Liver (tissue), 9 donors: Measurements from ENCODE around the gene HOXA1. TPM values are rescaled to one million over a fixed set of nuclear protein-coding genes. Genes with fewer than 3 reads are reported as not detected.

Experiments used
- DNase-seq: peaks from one replicate; pipeline ENCODE4 v3.0.0-alpha.2; 2017; ENCODE audit warnings: low spot score
- H3K27ac ChIP-seq, 2 donors: one replicate each; pipeline ENCODE4 v1.7.0; 2013; ENCODE audit warnings: inconsistent platforms in 2 of 2, low read length in 2 of 2, control low read depth in 1 of 2, low read depth in 1 of 2, mild to moderate bottlenecking in 1 of 2
- H3K27me3 ChIP-seq, 4 donors: one replicate each; pipeline versions ENCODE4 v1.6.1 to v1.7.0; 2013; ENCODE audit warnings: low read length in 3 of 4, inconsistent platforms in 1 of 4, mild to moderate bottlenecking in 1 of 4, moderate library complexity in 1 of 4; ENCODE audit not compliant: control insufficient read depth in 4 of 4, insufficient read depth in 4 of 4
- H3K36me3 ChIP-seq, 4 donors: one replicate each; pipeline versions ENCODE4 v1.6.1 to v1.7.0; 2013; ENCODE audit warnings: low read length in 3 of 4, mild to moderate bottlenecking in 3 of 4, low read depth in 1 of 4, moderate library complexity in 1 of 4; ENCODE audit not compliant: control insufficient read depth in 4 of 4, insufficient read depth in 3 of 4
- H3K4me1 ChIP-seq, 4 donors: one replicate each; pipeline versions ENCODE4 v1.6.1 to v1.7.0; 2013; ENCODE audit warnings: low read length in 3 of 4, mild to moderate bottlenecking in 3 of 4, moderate library complexity in 1 of 4; ENCODE audit not compliant: control insufficient read depth in 4 of 4, insufficient read depth in 4 of 4
- H3K4me3 ChIP-seq, 3 donors: one replicate each; pipeline versions ENCODE4 v1.6.1 to v1.7.0; 2013; ENCODE audit warnings: low read length in 3 of 3, control low read depth in 1 of 3, low read depth in 1 of 3, mild to moderate bottlenecking in 1 of 3
- H3K9ac ChIP-seq, 2 donors: one replicate each; pipeline ENCODE4 v1.7.0; 2013; ENCODE audit warnings: low read length in 2 of 2, mild to moderate bottlenecking in 2 of 2, moderate library complexity in 2 of 2, control low read depth in 1 of 2, low read depth in 1 of 2
- H3K9me3 ChIP-seq, 4 donors: one replicate each; pipeline versions ENCODE4 v1.6.1 to v1.7.0; 2013; ENCODE audit warnings: low read length in 3 of 4; ENCODE audit not compliant: control insufficient read depth in 4 of 4
- EGR1 ChIP-seq, 2 donors: IDR thresholded peaks; 2 replicates each; pipeline ENCODE4 v1.6.1; 2016 to 2018; ENCODE audit warnings: antibody characterized with exemption in 2 of 2, low read depth in 2 of 2
- FOXA1 ChIP-seq: IDR thresholded peaks from 2 replicates; pipeline ENCODE4 v1.6.1; 2016; ENCODE audit warnings: antibody characterized with exemption
- FOXA2 ChIP-seq: IDR thresholded peaks from 2 replicates; pipeline ENCODE4 v1.6.1; 2016; ENCODE audit warnings: antibody characterized with exemption
- GABPA ChIP-seq, 2 donors: IDR thresholded peaks in 1 of 2; conservative IDR thresholded peaks in 1 of 2; 2 replicates each; pipeline ENCODE4 v1.6.1; 2016; ENCODE audit warnings: antibody characterized with exemption in 2 of 2, mild to moderate bottlenecking in 1 of 2, moderate library complexity in 1 of 2
- HNF4G ChIP-seq: IDR thresholded peaks from 2 replicates; pipeline ENCODE4 v1.6.1; 2016; ENCODE audit warnings: antibody characterized with exemption
- JUND ChIP-seq, 2 donors: IDR thresholded peaks; 2 replicates each; pipeline ENCODE4 v1.6.1; 2016; ENCODE audit warnings: antibody characterized with exemption in 2 of 2
- NR2F2 ChIP-seq: IDR thresholded peaks from 2 replicates; pipeline ENCODE4 v1.6.1; 2016; ENCODE audit warnings: antibody characterized with exemption
- YY1 ChIP-seq: IDR thresholded peaks from 2 replicates; pipeline ENCODE4 v1.6.1; 2016; ENCODE audit warnings: antibody characterized with exemption, mild to moderate bottlenecking
- WGBS: extraction: QIAGEN DNeasy Blood & Tissue Kit; methylation state at CpG from one replicate; pipeline ENCODE4 v1.1.7; 2013; 5-methylcytosine and 5-hydroxymethylcytosine counted together
- polyA plus RNA-seq, 2 donors: library from polyadenylated mRNA; stranded (reverse) in 1 of 2; unstranded in 1 of 2; fragments of 200-250 nt in 1 of 2; fragments of >200 nt in 1 of 2; fragmentation: Nextera tagmentation in 1 of 2; extraction: Ambion mirVana in 1 of 2; gene quantifications; one replicate each; pipeline versions ENCODE4 v1.2.1 to v1.2.3, GENCODE V29; 2013 to 2015
- total RNA-seq, 2 donors: library from RNA; depleted of rRNA; stranded (reverse); fragments of >200 nt; gene quantifications; one replicate each; pipeline ENCODE4 v1.2.3, GENCODE V29; 2014
- TF ChIP-seq, protein P1 (sequence below): fragments of 150-350 bp; IDR thresholded peaks from 2 replicates; pipeline ENCODE4 v1.5.1; 2017; ENCODE audit warnings: improper control_type of control experiment, low read depth, low read length; ENCODE audit not compliant: missing input control
- TF ChIP-seq, protein P2 (sequence below): IDR thresholded peaks from 2 replicates; pipeline ENCODE4 v1.6.1; 2016; ENCODE audit warnings: antibody characterized with exemption, mild to moderate bottlenecking
- TF ChIP-seq, protein P3 (sequence below): IDR thresholded peaks from 2 replicates; pipeline ENCODE4 v1.6.1; 2016; ENCODE audit warnings: antibody characterized with exemption
- TF ChIP-seq, protein P4 (sequence below): IDR thresholded peaks from 2 replicates; pipeline ENCODE4 v1.6.1; 2016; ENCODE audit warnings: antibody characterized with exemption
- donor health status: healthy.
- donor health status: healthy.
- donor health status: healthy.
- donor health status: healthy.
- donor health status: healthy.

HOXA1 gene
- total and polyA plus RNA-seq, 4 donors: 0.08 to 0.28 (median 0.21) TPM

DNA sequence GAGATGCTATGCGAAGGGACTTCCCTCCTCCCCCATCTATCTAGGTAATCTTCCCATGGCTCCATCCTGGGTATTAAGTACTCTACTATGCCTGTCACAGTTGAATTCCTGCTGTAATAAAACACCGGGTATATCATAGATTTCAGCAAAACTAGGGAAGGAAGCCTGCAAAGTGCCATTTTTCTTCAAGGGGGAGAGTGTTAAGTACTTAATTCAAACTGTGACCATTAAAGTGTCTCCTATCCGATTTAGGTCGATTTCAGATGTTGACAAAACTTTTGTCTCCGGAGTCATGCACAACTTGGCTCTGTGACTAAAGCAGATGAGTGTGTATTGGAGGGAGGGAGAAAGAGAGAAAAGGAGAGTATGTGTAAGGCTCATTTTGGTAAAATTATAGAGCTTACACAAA is 30.2 kb upstream of the HOXA1 start:
- TF ChIP-seq JUND (IDR thresholded peaks at IDR 0.05) (no peak), YY1 (no peak), FOXA1 (no peak), HNF4G (no peak), GABPA (IDR thresholded peaks at IDR 0.05 in 1 of 2, conservative IDR thresholded peaks at IDR 0.05 in 1 of 2) (no peak), FOXA2 (no peak)
- TF ChIP-seq, protein P1, sequence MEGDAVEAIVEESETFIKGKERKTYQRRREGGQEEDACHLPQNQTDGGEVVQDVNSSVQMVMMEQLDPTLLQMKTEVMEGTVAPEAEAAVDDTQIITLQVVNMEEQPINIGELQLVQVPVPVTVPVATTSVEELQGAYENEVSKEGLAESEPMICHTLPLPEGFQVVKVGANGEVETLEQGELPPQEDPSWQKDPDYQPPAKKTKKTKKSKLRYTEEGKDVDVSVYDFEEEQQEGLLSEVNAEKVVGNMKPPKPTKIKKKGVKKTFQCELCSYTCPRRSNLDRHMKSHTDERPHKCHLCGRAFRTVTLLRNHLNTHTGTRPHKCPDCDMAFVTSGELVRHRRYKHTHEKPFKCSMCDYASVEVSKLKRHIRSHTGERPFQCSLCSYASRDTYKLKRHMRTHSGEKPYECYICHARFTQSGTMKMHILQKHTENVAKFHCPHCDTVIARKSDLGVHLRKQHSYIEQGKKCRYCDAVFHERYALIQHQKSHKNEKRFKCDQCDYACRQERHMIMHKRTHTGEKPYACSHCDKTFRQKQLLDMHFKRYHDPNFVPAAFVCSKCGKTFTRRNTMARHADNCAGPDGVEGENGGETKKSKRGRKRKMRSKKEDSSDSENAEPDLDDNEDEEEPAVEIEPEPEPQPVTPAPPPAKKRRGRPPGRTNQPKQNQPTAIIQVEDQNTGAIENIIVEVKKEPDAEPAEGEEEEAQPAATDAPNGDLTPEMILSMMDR: no peak
- TF ChIP-seq, protein P2, sequence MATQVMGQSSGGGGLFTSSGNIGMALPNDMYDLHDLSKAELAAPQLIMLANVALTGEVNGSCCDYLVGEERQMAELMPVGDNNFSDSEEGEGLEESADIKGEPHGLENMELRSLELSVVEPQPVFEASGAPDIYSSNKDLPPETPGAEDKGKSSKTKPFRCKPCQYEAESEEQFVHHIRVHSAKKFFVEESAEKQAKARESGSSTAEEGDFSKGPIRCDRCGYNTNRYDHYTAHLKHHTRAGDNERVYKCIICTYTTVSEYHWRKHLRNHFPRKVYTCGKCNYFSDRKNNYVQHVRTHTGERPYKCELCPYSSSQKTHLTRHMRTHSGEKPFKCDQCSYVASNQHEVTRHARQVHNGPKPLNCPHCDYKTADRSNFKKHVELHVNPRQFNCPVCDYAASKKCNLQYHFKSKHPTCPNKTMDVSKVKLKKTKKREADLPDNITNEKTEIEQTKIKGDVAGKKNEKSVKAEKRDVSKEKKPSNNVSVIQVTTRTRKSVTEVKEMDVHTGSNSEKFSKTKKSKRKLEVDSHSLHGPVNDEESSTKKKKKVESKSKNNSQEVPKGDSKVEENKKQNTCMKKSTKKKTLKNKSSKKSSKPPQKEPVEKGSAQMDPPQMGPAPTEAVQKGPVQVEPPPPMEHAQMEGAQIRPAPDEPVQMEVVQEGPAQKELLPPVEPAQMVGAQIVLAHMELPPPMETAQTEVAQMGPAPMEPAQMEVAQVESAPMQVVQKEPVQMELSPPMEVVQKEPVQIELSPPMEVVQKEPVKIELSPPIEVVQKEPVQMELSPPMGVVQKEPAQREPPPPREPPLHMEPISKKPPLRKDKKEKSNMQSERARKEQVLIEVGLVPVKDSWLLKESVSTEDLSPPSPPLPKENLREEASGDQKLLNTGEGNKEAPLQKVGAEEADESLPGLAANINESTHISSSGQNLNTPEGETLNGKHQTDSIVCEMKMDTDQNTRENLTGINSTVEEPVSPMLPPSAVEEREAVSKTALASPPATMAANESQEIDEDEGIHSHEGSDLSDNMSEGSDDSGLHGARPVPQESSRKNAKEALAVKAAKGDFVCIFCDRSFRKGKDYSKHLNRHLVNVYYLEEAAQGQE: no peak
- peaks cover 2 to 21% (median 10%) of the 10 kb centered on the region in 4 donors for H3K27me3 ChIP-seq
- WGBS: 21% methylated on average over 5 of the region's 5 CpGs
- no peak overlapping the region for H3K27ac ChIP-seq
- no peak overlapping the region for H3K4me3 ChIP-seq
- H3K36me3 ChIP-seq: no peaks in the 10 kb centered on the region
- peaks cover 7 to 16% (median 13%) of the 10 kb centered on the region in 4 donors for H3K4me1 ChIP-seq
- H3K9ac ChIP-seq: no peak overlapping the region
- H3K9me3 ChIP-seq: peaks cover 0 to 4% (median under 1%) of the 10 kb centered on the region in 4 donors
- no peak for DNase-seq

DNA sequence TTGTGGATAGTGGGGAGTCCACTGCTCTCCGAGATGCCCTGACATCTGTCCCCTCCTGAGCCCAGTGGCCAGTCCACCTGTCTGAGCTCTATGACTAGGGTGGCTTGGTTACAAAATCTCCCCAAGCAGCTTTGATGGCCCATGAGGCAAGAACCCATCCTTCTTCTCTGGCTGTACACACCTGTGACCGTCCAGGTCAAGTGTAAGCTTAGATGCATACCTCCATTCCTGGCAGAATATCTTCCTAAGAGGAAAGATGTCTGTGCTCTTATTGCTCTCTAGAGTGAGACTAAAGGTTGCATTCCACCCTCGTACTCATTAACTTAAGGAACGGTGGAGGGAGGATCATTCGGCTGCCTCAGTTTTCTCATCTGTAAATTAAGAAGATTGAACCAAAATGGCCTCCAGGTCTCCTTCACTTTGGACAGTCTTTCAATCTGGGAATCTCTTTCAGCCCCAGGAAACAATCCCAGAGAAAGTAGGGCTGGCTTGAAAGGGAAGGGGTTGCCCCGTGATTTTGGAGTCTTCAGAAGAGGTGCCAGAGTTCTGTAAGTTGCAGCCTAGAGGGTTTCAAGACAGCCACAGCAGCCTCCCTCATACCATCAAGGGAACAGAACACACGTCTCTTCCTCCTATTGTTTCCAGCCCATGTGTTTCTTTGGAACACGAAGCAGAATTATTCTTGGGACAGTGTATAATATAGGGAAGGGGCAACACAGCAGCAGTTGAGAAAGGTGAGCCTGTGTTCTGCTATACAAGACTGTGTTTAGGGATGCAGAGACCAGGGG is 29.3 kb upstream of the HOXA1 start:
- H3K27ac ChIP-seq: no peak overlapping the region
- no peaks in the 10 kb centered on the region for H3K36me3 ChIP-seq
- TF ChIP-seq, protein P3, sequence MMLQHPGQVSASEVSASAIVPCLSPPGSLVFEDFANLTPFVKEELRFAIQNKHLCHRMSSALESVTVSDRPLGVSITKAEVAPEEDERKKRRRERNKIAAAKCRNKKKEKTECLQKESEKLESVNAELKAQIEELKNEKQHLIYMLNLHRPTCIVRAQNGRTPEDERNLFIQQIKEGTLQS: no peak
- TF ChIP-seq, protein P4, sequence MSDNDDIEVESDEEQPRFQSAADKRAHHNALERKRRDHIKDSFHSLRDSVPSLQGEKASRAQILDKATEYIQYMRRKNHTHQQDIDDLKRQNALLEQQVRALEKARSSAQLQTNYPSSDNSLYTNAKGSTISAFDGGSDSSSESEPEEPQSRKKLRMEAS: no peak
- no peak for TF ChIP-seq EGR1 (IDR thresholded peaks at IDR 0.05; ENCODE audit: low read depth in 2 of 2)
- TF ChIP-seq FOXA2: no peak
- no peak for TF ChIP-seq NR2F2
- H3K27me3 ChIP-seq: peaks cover 2 to 21% (median 9%) of the 10 kb centered on the region in 4 donors
- H3K4me1 ChIP-seq: peaks cover 5 to 16% (median 9%) of the 10 kb centered on the region in 4 donors
- whole genome bisulfite sequencing: 29% methylated on average over 8 of the region's 8 CpGs
- H3K9me3 ChIP-seq: peaks cover 0 to 4% (median 0%) of the 10 kb centered on the region in 4 donors
- no peak overlapping the region for H3K9ac ChIP-seq
- no peak overlapping the region for H3K4me3 ChIP-seq
- no peak for DNase-seq
